Vagina (tissue), 2 donors: ENCODE data around the gene TRIM68. TPM values are rescaled to one million over a fixed set of nuclear protein-coding genes. Genes with fewer than 3 reads are reported as not detected.

Source experiments
- DNase-seq, 2 donors: peaks; one replicate each; pipeline ENCODE4 v3.0.0-alpha.2; 2017; ENCODE audit errors: extremely low spot score in 2 of 2
- H3K27ac ChIP-seq: fragments of 200-600 bp; sonication (generic); one replicate; pipeline ENCODE4 v1.5.1; 2019
- H3K27me3 ChIP-seq: fragments of 200-600 bp; sonication (generic); one replicate; pipeline ENCODE4 v1.5.1; 2019
- H3K36me3 ChIP-seq, 2 donors: fragments of 200-600 bp; sonication (generic); one replicate each; pipeline ENCODE4 v1.5.1; 2017 to 2019
- H3K4me1 ChIP-seq: fragments of 200-600 bp; sonication (generic); one replicate; pipeline ENCODE4 v1.5.1; 2019
- H3K4me3 ChIP-seq, 2 donors: fragments of 200-600 bp; sonication (generic); 1 replicate in 1 of 2; 2 replicates in 1 of 2; pipeline ENCODE4 v1.5.1; 2016 to 2019
- H3K9me3 ChIP-seq: fragments of 200-600 bp; sonication (generic); one replicate; pipeline ENCODE4 v1.5.1; 2019
- CTCF ChIP-seq, 3 experiments: fragments of 450-650 bp in 2 of 3; fragments of 200-600 bp in 1 of 3; sonication (generic) in 1 of 3; IDR thresholded peaks; one replicate each; pipeline ENCODE4 v1.5.1; 2017 to 2019; ENCODE audit warnings: antibody characterized with exemption in 3 of 3, mild to moderate bottlenecking in 2 of 3, moderate library complexity in 2 of 3
- POLR2A ChIP-seq, 2 donors: fragments of 450-650 bp; IDR thresholded peaks; one replicate each; pipeline ENCODE4 v1.6.1; 2017; ENCODE audit warnings: antibody characterized with exemption in 2 of 2, mild to moderate bottlenecking in 2 of 2, moderate library complexity in 2 of 2
- POLR2AphosphoS5 ChIP-seq, 2 donors: sonication (generic); formaldehyde crosslinking; IDR thresholded peaks; one replicate each; pipeline ENCODE4 v1.9.0; 2017; ENCODE audit warnings: antibody characterized with exemption in 2 of 2, mild to moderate bottlenecking in 2 of 2, low read depth in 1 of 2; ENCODE audit not compliant: insufficient read depth in 1 of 2
- intact Hi-C: fragments of 100-400 bp; cut with DNase I; formaldehyde crosslinking; loops from one replicate; pipeline ENCODE4 v1.15.1; 2023
- total RNA-seq: library from RNA; depleted of rRNA; stranded (reverse); fragments of >200 nt; gene quantifications from one replicate; pipeline ENCODE4 v1.2.3, GENCODE V29; 2016

The TRIM68 gene
- total RNA-seq, 1 donor from 2014 or later = 9.6 TPM

- Histone ChIP-seq H3K36me3 (no peaks in the 10 kb centered on the region), H3K4me1 (no peaks in the 10 kb centered on the region), H3K27me3 (no peaks in the 10 kb centered on the region), H3K4me3 (no peak overlapping the region), H3K9me3 (no peaks in the 10 kb centered on the region), H3K27ac (no peak overlapping the region)
- intact Hi-C loops = no loop called here
- TF ChIP-seq CTCF (IDR thresholded peaks at IDR 0.05) = no peak
- TF ChIP-seq POLR2A (IDR thresholded peaks at IDR 0.05) = no peak
- no peak for TF ChIP-seq POLR2AphosphoS5 (IDR thresholded peaks at IDR 0.05; ENCODE audit: insufficient read depth in 1 of 2, low read depth in 1 of 2)
- DNase-seq = no peak
Measured at GRCh38 chr11:4639931-4640330, 31.9 kb upstream of the TRIM68 start.

- no peak overlapping the region for H3K4me3 ChIP-seq
- no peak overlapping the region for H3K27ac ChIP-seq
- H3K4me1 ChIP-seq = no peaks in the 10 kb centered on the region
- TF ChIP-seq POLR2A (IDR thresholded peaks at IDR 0.05) (no peak), POLR2AphosphoS5 (IDR thresholded peaks at IDR 0.05; ENCODE audit: insufficient read depth in 1 of 2, low read depth in 1 of 2) (no peak), CTCF (IDR thresholded peaks at IDR 0.05) (no peak)
- no peaks in the 10 kb centered on the region for H3K27me3 ChIP-seq
- intact Hi-C loops = no loop called here
- H3K9me3 ChIP-seq = no peaks in the 10 kb centered on the region
- no peaks in the 10 kb centered on the region for H3K36me3 ChIP-seq
- no peak for DNase-seq
Measured at GRCh38 chr11:4637662-4638047, 29.6 kb upstream of the TRIM68 start.

- peak within 1 kb of the TSS in 1 of 2 donors; percentile 25 for H3K4me3 ChIP-seq
Measured at GRCh38 chr11:4636962-4637661, 29.1 kb upstream of the TRIM68 start, which contains the start of gene OR51D1. TSS of gene OR51D1 (plus strand) at chr11:4637477. CDS start at chr11:4639791, 2,314 bp downstream.

GRCh38 chr11:4636136-4636535, 28.1 kb upstream of the TRIM68 start:
- Histone ChIP-seq H3K9me3 (no peaks in the 10 kb centered on the region), H3K4me1 (no peaks in the 10 kb centered on the region), H3K4me3 (no peak overlapping the region), H3K36me3 (no peaks in the 10 kb centered on the region), H3K27me3 (no peaks in the 10 kb centered on the region), H3K27ac (no peak overlapping the region)
- intact Hi-C loops = no loop called here
- TF ChIP-seq POLR2A (IDR thresholded peaks at IDR 0.05) (no peak), POLR2AphosphoS5 (IDR thresholded peaks at IDR 0.05; ENCODE audit: insufficient read depth in 1 of 2, low read depth in 1 of 2) (no peak), CTCF (IDR thresholded peaks at IDR 0.05) (no peak)
- DNase-seq = no peak

More at GRCh38 chr11:4636962-4637661, 29.1 kb upstream of the TRIM68 start, which contains the start of gene OR51D1:
- Histone ChIP-seq H3K4me1 (no peaks in the 10 kb centered on the region), H3K27me3 (no peaks in the 10 kb centered on the region), H3K9me3 (no peaks in the 10 kb centered on the region), H3K36me3 (no peaks in the 10 kb centered on the region), H3K27ac (no peak within 1 kb of the TSS)
- TF ChIP-seq POLR2AphosphoS5 (IDR thresholded peaks at IDR 0.05; ENCODE audit: insufficient read depth in 1 of 2, low read depth in 1 of 2) = no peak
- no peak for TF ChIP-seq POLR2A (IDR thresholded peaks at IDR 0.05)
- peak; percentile 13 to 59 (median 54) for TF ChIP-seq CTCF (IDR thresholded peaks at IDR 0.05)
- intact Hi-C loops = no loop called here
- DNase-seq = no peak
